ENCODE results near the gene PATE4.

PATE4 gene

DNA sequence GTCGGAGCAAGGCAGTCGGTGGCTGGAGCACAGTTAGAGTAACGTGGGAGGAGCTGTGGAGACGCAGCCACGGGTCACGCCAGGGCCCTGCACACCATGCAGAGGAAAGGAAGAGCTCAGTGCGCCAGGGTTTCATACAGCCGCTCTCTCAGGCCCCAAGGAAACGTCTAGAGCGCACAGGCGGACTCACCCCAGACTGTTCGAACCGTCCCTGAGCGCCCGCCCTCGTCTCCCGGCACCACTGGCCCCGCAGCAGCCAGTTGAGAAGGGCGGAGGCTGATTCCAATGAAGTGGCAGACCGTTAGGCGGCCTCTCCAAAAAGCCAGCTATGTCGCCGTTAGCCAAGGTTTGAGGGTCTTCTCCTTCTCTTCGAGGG is 53.9 kb downstream of the PATE4 start:
- H3K4me3 ChIP-seq (ENCODE audit: low read depth, low read length): no peak overlapping the region
- no peak for DNase-seq (ENCODE audit: low read depth)
- TF ChIP-seq, protein P1, sequence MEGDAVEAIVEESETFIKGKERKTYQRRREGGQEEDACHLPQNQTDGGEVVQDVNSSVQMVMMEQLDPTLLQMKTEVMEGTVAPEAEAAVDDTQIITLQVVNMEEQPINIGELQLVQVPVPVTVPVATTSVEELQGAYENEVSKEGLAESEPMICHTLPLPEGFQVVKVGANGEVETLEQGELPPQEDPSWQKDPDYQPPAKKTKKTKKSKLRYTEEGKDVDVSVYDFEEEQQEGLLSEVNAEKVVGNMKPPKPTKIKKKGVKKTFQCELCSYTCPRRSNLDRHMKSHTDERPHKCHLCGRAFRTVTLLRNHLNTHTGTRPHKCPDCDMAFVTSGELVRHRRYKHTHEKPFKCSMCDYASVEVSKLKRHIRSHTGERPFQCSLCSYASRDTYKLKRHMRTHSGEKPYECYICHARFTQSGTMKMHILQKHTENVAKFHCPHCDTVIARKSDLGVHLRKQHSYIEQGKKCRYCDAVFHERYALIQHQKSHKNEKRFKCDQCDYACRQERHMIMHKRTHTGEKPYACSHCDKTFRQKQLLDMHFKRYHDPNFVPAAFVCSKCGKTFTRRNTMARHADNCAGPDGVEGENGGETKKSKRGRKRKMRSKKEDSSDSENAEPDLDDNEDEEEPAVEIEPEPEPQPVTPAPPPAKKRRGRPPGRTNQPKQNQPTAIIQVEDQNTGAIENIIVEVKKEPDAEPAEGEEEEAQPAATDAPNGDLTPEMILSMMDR (IDR thresholded peaks at IDR 0.05; ENCODE audit: control insufficient read depth, extremely low read depth, insufficient read depth): no peak

DNA sequence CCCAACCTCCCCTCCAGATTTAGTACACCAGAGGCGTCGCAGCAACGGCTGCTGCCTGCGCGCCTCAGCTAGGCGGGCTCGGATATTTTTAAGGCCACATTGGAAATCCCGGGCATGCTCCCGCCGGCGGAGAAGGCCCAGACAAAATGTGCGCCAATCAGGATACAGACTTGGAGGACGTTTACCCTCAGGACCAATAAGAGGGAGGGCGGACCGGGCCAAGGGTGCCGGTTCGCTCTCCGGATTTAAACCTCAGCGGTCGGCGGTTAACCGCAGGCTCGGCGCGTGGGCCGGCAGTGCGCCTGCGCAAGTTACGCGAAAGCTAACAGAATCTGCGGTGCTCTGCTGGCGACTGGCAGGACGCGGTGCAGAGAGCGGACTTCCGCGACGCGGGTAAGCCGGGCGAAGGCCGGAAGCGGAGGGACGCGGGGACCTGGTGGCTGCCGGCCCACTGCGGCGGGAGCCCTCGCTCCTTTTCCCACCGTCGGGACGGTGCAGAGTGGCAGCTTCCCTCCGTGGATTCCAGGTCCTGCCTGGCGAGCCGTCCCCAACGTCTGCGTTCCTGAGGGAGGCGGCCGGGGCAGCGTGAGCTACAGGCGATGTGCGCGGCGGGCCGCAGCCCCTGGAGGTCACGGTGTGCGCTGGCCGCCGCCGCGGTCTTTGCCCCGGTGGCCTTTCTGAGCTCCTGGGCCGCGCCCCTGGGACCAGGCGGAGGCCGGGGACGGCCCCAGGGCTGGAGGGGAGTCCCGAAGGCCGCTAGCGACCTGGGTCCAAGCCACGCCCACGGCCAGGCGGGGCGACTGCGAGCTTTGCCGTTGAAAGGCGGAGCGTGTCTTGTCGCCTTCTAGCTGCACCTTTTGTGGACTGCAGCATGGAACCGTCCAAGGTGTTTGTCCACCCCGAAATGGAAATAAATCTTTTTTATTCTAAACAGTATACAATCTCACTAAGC is 54.5 kb downstream of the PATE4 start, which contains the start of gene HYLS1:
Gene HYLS1 (plus strand): TSS at position 296 of the 952 bp plus-strand sequence. CDS start 11,701 bp downstream, outside the sequence.
- peak within 1 kb of the TSS; percentile 56 for H3K4me3 ChIP-seq (ENCODE audit: low read depth, low read length)

More for the DNA sequence above, 54.5 kb downstream of the PATE4 start, which contains the start of gene HYLS1:
- TF ChIP-seq, protein P1 (IDR thresholded peaks at IDR 0.05; ENCODE audit: control insufficient read depth, extremely low read depth, insufficient read depth): peak; percentile 32
- DNase-seq (ENCODE audit: low read depth): no peak

Data from LNCaP clone FGC (cell line).